PC-9 (cell line): Measurements from ENCODE around the gene ANKRD6. TPM values are rescaled to one million over a fixed set of nuclear protein-coding genes. Genes with fewer than 3 reads are reported as not detected.

ENCODE experiments used
- BruUV-seq: library from RNA; stranded (reverse); fragments of 400-500 nt; replicated peaks from 2 replicates; lab custom pipeline; 2021; lab: Mats Ljungman, UMichigan
- CTCF ChIA-PET: fragments of 300-600 bp; sonication (Branson Sonifier 250); formaldehyde crosslinking; loops from one replicate; lab custom pipeline; 2022; ENCODE audit warnings: antibody characterized with exemption; lab: Charles Lee
- POLR2A ChIA-PET: fragments of 300-600 bp; sonication (Branson Sonifier 250); formaldehyde crosslinking; loops from one replicate; lab custom pipeline; 2022; ENCODE audit warnings: antibody characterized with exemption; ENCODE audit not compliant: unreplicated experiment; lab: Charles Lee
- DNase-seq, 2 experiments: peaks; one replicate each; pipeline versions ENCODE4 v3.0.0 to v3.0.0-alpha.2; 2015 to 2022; ENCODE audit warnings: mixed read lengths in 1 of 2
- H2AFZ ChIP-seq: fragments of 200-600 bp; sonication (generic); 2 replicates; pipeline ENCODE4 v1.8.1; 2017; ENCODE audit warnings: antibody characterized with exemption
- H3F3A ChIP-seq: fragments of 200-600 bp; sonication (generic); 2 replicates; pipeline ENCODE4 v1.8.1; 2017; ENCODE audit warnings: antibody characterized with exemption, mild to moderate bottlenecking, low read depth; ENCODE audit not compliant: insufficient read depth
- H3K27ac ChIP-seq: fragments of 200-600 bp; sonication (generic); 2 replicates; pipeline ENCODE4 v1.6.1; 2016; ENCODE audit warnings: mixed run types
- H3K27me3 ChIP-seq: fragments of 200-600 bp; sonication (generic); 2 replicates; pipeline ENCODE4 v1.6.1; 2016; ENCODE audit warnings: low read depth, mixed run types; ENCODE audit not compliant: insufficient read depth
- H3K36me3 ChIP-seq: fragments of 200-600 bp; sonication (generic); 2 replicates; pipeline ENCODE4 v1.6.1; 2016; ENCODE audit warnings: low read depth, mixed run types
- H3K4me1 ChIP-seq: fragments of 200-600 bp; sonication (generic); replicated peaks from 2 replicates; pipeline ENCODE4 v1.6.1; 2016; ENCODE audit warnings: mixed run types; ENCODE audit not compliant: insufficient read depth
- H3K4me2 ChIP-seq: fragments of 200-600 bp; sonication (generic); 2 replicates; pipeline ENCODE4 v1.6.1; 2017; ENCODE audit warnings: mixed run types
- H3K4me3 ChIP-seq: fragments of 200-600 bp; sonication (generic); 2 replicates; pipeline ENCODE4 v1.6.1; 2016; ENCODE audit warnings: mixed run types
- H3K79me2 ChIP-seq: fragments of 200-600 bp; sonication (generic); 2 replicates; pipeline ENCODE4 v1.6.1; 2017; ENCODE audit warnings: low read depth, mixed run types
- H3K9me2 ChIP-seq: fragments of 200-600 bp; sonication (generic); 2 replicates; pipeline ENCODE4 v1.8.1; 2017; ENCODE audit warnings: mild to moderate bottlenecking; ENCODE audit not compliant: insufficient read depth
- H3K9me3 ChIP-seq: fragments of 200-600 bp; sonication (generic); 2 replicates; pipeline ENCODE4 v1.8.1; 2016; ENCODE audit warnings: low read depth; ENCODE audit not compliant: insufficient read depth
- H4K20me1 ChIP-seq: fragments of 200-600 bp; sonication (generic); 2 replicates; pipeline ENCODE4 v1.8.1; 2017; ENCODE audit not compliant: insufficient read depth
- EZH2 ChIP-seq: fragments of 200-600 bp; sonication (generic); IDR thresholded peaks from 2 replicates; pipeline ENCODE4 v1.8.0; 2017; ENCODE audit warnings: antibody characterized with exemption, low read depth
- intact Hi-C: fragments of 100-400 bp; cut with micrococcal nuclease; formaldehyde crosslinking; loops from one replicate; pipeline ENCODE4 v1.10.0; 2022; ENCODE audit not compliant: unreplicated experiment
- total RNA-seq: library from RNA; stranded (reverse); gene quantifications from 2 replicates; pipeline ENCODE4 v1.2.3, GENCODE V29; 2021
- TF ChIP-seq, protein P1 (sequence below): fragments of 200-600 bp; sonication (generic); conservative IDR thresholded peaks from 2 replicates; pipeline ENCODE4 v1.6.1; 2017; ENCODE audit warnings: mixed run types, antibody characterized with exemption, mild to moderate bottlenecking, moderate library complexity

Gene ANKRD6
- total RNA-seq, 1 experiment from 2014 or later, result 1.8 TPM

GRCh38 chr6:89510393-89510792 is 77.4 kb downstream of the ANKRD6 start:
- no TSS peak for BruUV-seq
- Histone ChIP-seq H3K4me2 (no peak overlapping the region), H3K27me3 (no peaks in the 10 kb centered on the region), H3K4me3 (no peak overlapping the region), H3K9me3 (no peaks in the 10 kb centered on the region), H3K27ac (no peak overlapping the region), H2AFZ (no peak overlapping the region), H3K4me1 (no peaks in the 10 kb centered on the region), H3K36me3 (no peaks in the 10 kb centered on the region), H4K20me1 (no peaks in the 10 kb centered on the region), H3F3A (no peaks in the 10 kb centered on the region), H3K9me2 (no peaks in the 10 kb centered on the region), H3K79me2 (no peaks in the 10 kb centered on the region)
- ChIA-PET POLR2A (no interaction called here), CTCF (no interaction called here)
- no peak for TF ChIP-seq EZH2
- TF ChIP-seq, protein P1, sequence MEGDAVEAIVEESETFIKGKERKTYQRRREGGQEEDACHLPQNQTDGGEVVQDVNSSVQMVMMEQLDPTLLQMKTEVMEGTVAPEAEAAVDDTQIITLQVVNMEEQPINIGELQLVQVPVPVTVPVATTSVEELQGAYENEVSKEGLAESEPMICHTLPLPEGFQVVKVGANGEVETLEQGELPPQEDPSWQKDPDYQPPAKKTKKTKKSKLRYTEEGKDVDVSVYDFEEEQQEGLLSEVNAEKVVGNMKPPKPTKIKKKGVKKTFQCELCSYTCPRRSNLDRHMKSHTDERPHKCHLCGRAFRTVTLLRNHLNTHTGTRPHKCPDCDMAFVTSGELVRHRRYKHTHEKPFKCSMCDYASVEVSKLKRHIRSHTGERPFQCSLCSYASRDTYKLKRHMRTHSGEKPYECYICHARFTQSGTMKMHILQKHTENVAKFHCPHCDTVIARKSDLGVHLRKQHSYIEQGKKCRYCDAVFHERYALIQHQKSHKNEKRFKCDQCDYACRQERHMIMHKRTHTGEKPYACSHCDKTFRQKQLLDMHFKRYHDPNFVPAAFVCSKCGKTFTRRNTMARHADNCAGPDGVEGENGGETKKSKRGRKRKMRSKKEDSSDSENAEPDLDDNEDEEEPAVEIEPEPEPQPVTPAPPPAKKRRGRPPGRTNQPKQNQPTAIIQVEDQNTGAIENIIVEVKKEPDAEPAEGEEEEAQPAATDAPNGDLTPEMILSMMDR, result no peak
- intact Hi-C loops, result no loop called here
- DNase-seq, result no peak

DNA sequence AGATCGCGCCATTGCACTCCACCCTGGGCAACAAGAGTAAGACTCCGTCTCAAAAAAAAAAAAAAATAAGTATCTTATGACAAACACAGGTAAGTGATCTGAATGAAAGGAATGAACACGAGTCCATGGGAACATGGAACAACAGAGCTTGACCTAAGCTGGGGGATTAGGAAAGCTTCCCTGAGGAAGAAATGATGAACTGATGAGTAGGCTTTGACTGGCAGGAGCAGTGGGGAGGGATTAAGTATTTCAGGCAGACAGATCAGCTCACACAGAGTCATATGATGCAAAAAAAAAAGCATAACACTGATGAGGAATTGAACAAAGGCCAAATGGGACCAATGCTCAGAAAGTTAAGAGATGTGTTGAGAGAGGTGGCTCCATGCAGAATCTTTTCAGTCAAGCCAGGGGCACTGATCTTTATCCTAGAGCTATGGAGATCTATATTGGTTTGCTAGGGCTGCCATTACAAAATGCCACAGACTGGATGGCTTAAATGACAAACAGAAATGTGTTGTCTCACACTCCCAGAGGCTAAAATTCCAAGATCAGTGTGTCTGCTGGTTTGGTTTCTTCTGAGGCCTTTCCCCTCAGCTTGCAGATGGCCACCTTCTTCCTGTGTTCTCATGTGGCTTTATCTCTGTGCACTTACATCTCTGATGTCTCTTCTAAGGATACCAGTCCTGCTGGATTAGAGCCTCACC is 85.6 kb downstream of the ANKRD6 start:
- Histone ChIP-seq H3K4me3 (no peak overlapping the region), H3F3A (no peaks in the 10 kb centered on the region), H3K79me2 (no peaks in the 10 kb centered on the region), H3K9me3 (no peaks in the 10 kb centered on the region), H3K4me1 (no peaks in the 10 kb centered on the region), H3K9me2 (no peaks in the 10 kb centered on the region), H4K20me1 (no peaks in the 10 kb centered on the region), H3K36me3 (no peaks in the 10 kb centered on the region), H3K27ac (no peak overlapping the region), H3K4me2 (no peak overlapping the region), H3K27me3 (no peaks in the 10 kb centered on the region), H2AFZ (no peak overlapping the region)
- DNase-seq, result no peak
- intact Hi-C loops, result no loop called here
- TF ChIP-seq, protein P1, result no peak
- TF ChIP-seq EZH2, result no peak
- CTCF ChIA-PET, result no interaction called here
- POLR2A ChIA-PET, result no interaction called here
- BruUV-seq, result no TSS peak

GRCh38 chr6:89520736-89521135 is 87.8 kb downstream of the ANKRD6 start:
- intact Hi-C loops, result no loop called here
- no peak for DNase-seq
- H3K4me3 ChIP-seq, result no peak overlapping the region
- H4K20me1 ChIP-seq, result no peaks in the 10 kb centered on the region
- H3K36me3 ChIP-seq, result no peaks in the 10 kb centered on the region
- H3K27ac ChIP-seq, result no peak overlapping the region
- no peaks in the 10 kb centered on the region for H3K4me1 ChIP-seq
- ChIA-PET CTCF (no interaction called here), POLR2A (no interaction called here)
- TF ChIP-seq, protein P1, result no peak
- H3K9me3 ChIP-seq, result no peaks in the 10 kb centered on the region
- no peak overlapping the region for H2AFZ ChIP-seq
- H3K79me2 ChIP-seq, result no peaks in the 10 kb centered on the region
- no TSS peak for BruUV-seq
- no peaks in the 10 kb centered on the region for H3K9me2 ChIP-seq
- no peak overlapping the region for H3K4me2 ChIP-seq
- H3F3A ChIP-seq, result no peaks in the 10 kb centered on the region
- no peaks in the 10 kb centered on the region for H3K27me3 ChIP-seq
